Keratinocyte (primary cell): Measurements from ENCODE around the gene TLE6. TPM values are rescaled to one million over a fixed set of nuclear protein-coding genes. Genes with fewer than 3 reads are reported as not detected.

ENCODE experiments used
- DNase-seq: peaks from one replicate; pipeline ENCODE4 v3.0.0-alpha.2; 2011; ENCODE audit warnings: low read depth, missing footprints, low spot score
- FAIRE-seq: peaks from 2 replicates; lab custom pipeline; 2011; peaks lifted over from hg19 to GRCh38; lab: Jason Lieb, UNC
- H2AFZ ChIP-seq: 2 replicates; pipeline ENCODE4 v1.6.0; 2012; ENCODE audit warnings: low read length, control low read depth, inconsistent platforms; ENCODE audit not compliant: control insufficient read depth
- H3K27ac ChIP-seq: 2 replicates; pipeline ENCODE4 v1.5.1; 2011; ENCODE audit warnings: low read length; ENCODE audit not compliant: control insufficient read depth, insufficient read depth
- H3K27me3 ChIP-seq: 3 replicates; pipeline ENCODE4 v1.6.0; 2011; ENCODE audit warnings: low read length; ENCODE audit not compliant: control insufficient read depth, insufficient read depth; ENCODE audit errors: extremely low read depth
- H3K36me3 ChIP-seq, 2 experiments: 2 replicates in 1 of 2; 3 replicates in 1 of 2; pipeline ENCODE4 v1.5.1; 2011; ENCODE audit warnings: low read length in 2 of 2, mild to moderate bottlenecking in 1 of 2; ENCODE audit not compliant: control insufficient read depth in 2 of 2, insufficient read depth in 2 of 2; ENCODE audit errors: extremely low read depth in 1 of 2
- H3K4me1 ChIP-seq: 3 replicates; pipeline ENCODE4 v1.5.1; 2011; ENCODE audit warnings: low read length; ENCODE audit not compliant: control insufficient read depth, insufficient read depth; ENCODE audit errors: extremely low read depth
- H3K4me2 ChIP-seq: 3 replicates; pipeline ENCODE4 v1.6.0; 2011; ENCODE audit warnings: low read depth, low read length; ENCODE audit not compliant: control insufficient read depth, insufficient read depth; ENCODE audit errors: extremely low read depth
- H3K4me3 ChIP-seq, 3 experiments: fragments of 200-600 bp in 1 of 3; sonication (generic) in 1 of 3; 2 replicates in 2 of 3; 3 replicates in 1 of 3; pipeline ENCODE4 v1.5.1; 2011 to 2016; ENCODE audit warnings: low read length in 3 of 3, mild to moderate bottlenecking in 3 of 3, control low read depth in 2 of 3, inconsistent platforms in 1 of 3, low read depth in 1 of 3, mixed read lengths in 1 of 3, mixed run types in 1 of 3, moderate library complexity in 1 of 3; ENCODE audit not compliant: control insufficient read depth in 2 of 3, insufficient read depth in 2 of 3; ENCODE audit errors: extremely low read depth in 1 of 3
- H3K79me2 ChIP-seq: 2 replicates; pipeline ENCODE4 v1.6.0; 2012; ENCODE audit warnings: low read length; ENCODE audit not compliant: control insufficient read depth, insufficient read depth
- H3K9ac ChIP-seq: 3 replicates; pipeline ENCODE4 v1.6.0; 2011; ENCODE audit warnings: low read length; ENCODE audit not compliant: control insufficient read depth, insufficient read depth; ENCODE audit errors: extremely low read depth
- H3K9me1 ChIP-seq: 3 replicates; pipeline ENCODE4 v1.6.0; 2011; ENCODE audit warnings: low read length; ENCODE audit not compliant: control insufficient read depth, insufficient read depth; ENCODE audit errors: extremely low read depth
- H3K9me3 ChIP-seq: 2 replicates; pipeline ENCODE4 v1.5.1; 2012; ENCODE audit warnings: low read depth, low read length; ENCODE audit not compliant: control insufficient read depth
- H4K20me1 ChIP-seq: 3 replicates; pipeline ENCODE4 v1.6.0; 2011; ENCODE audit warnings: low read length; ENCODE audit not compliant: control insufficient read depth, insufficient read depth; ENCODE audit errors: extremely low read depth
- CTCF ChIP-seq, 3 experiments: IDR thresholded peaks in 1 of 3; conservative IDR thresholded peaks in 1 of 3; optimal IDR thresholded peaks in 1 of 3; 2 replicates in 2 of 3; 3 replicates in 1 of 3; pipeline versions ENCODE3 to v1.5.1; 2011; ENCODE audit warnings: low read length in 3 of 3, mild to moderate bottlenecking in 3 of 3, moderate library complexity in 2 of 3, control low read depth in 1 of 3, inconsistent platforms in 1 of 3; ENCODE audit not compliant: insufficient read depth in 2 of 3; ENCODE audit errors: extremely low read depth in 1 of 3
- EZH2 ChIP-seq: IDR thresholded peaks from one replicate; pipeline ENCODE4 v1.6.1; 2012; ENCODE audit warnings: inconsistent platforms, mild to moderate bottlenecking, low read length, moderate library complexity
- dilution Hi-C: fragments of 300-500 bp; cut with MboI; formaldehyde crosslinking; loops from one replicate; pipeline ENCODE4 v1.7.0; 2020; ENCODE audit warnings: low sequenced_read_pairs; ENCODE audit not compliant: extremely low pct_ligation_motif_present
- polyA plus RNA-seq, 5 experiments: library from polyadenylated mRNA; depleted of rRNA in 3 of 5; stranded (reverse) in 3 of 5; stranded (forward) in 1 of 5; unstranded in 1 of 5; fragments of >200 nt; gene quantifications; 1 replicate in 1 of 5; 2 replicates in 3 of 5; 3 replicates in 1 of 5; pipeline versions ENCODE4 v1.2.1 to v1.2.3, GENCODE V29; 2011 to 2012; ENCODE audit warnings: missing spikeins in 2 of 5, low read depth in 1 of 5, low replicate concordance in 1 of 5

TLE6 gene
- polyA plus RNA-seq, 1 donor (not counting 4 experiments of a cell fraction or from before 2014, with no cell fraction given): 1.2 TPM

DNA sequence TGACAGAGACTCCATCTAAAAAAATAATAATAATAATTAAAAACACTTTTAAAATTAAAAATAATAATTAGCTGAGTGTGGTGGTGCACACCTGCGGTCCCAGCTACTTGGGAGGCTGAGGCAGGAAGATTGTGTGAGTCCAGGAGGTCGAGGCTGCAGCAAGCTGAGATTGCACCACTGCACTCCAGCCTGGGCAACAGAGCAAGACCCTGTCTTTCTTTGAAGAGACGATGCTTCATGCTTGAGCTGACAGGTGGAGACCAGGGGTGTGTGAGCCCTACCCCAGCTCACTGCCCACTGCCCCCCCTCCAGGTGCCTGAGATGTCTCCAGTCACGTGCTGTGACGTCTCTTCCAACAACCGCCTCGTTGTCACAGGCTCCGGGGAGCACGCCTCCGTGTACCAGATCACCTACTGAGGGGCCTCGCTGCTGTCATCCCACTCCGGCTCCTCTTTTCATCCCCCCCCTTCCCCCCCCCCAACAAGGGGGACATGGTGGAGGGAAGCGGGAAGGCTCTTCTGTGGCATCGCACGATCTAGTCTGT, 17.3 kb downstream of the TLE6 start:
- dilution Hi-C loops: no loop called here
- Histone ChIP-seq H2AFZ (no peak overlapping the region), H3K4me2 (no peak overlapping the region), H3K9ac (no peak overlapping the region), H3K79me2 (no peaks in the 10 kb centered on the region), H4K20me1 (no peaks in the 10 kb centered on the region), H3K27ac (no peak overlapping the region), H3K27me3 (no peaks in the 10 kb centered on the region), H3K4me1 (no peaks in the 10 kb centered on the region), H3K9me3 (no peaks in the 10 kb centered on the region), H3K9me1 (no peaks in the 10 kb centered on the region), H3K4me3 (no peak overlapping the region), H3K36me3 (no peaks in the 10 kb centered on the region)
- no peak for TF ChIP-seq CTCF (optimal IDR thresholded peaks at IDR 0.05 in 1 of 3, IDR thresholded peaks at IDR 0.05 in 1 of 3, conservative IDR thresholded peaks at IDR 0.05 in 1 of 3; ENCODE audit: extremely low read depth in 1 of 3, insufficient read depth in 2 of 3, low read length in 3 of 3)
- TF ChIP-seq EZH2: no peak
- no peak for DNase-seq
- FAIRE-seq: no peak

DNA sequence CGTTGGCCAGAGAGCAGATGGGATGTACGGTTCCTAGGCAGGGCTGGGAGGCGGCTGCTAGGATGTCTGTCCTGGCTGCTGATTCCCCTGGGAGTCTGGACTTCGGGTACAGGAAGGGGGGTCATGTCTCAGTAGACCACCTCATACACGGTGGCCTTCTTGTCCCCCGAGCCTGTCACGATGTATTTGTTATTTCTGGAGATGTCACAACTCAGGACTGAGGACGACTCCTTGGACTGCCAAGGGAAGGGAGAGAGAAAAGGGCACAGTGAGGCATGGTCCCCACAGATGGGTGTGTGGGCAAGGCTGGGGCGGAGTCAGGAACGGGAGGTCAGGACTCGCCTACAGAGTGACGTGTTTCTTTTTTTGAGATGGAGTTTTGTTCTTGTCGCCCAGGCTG, 20.4 kb downstream of the TLE6 start:
- FAIRE-seq (no peak), DNase-seq (no peak)
- Histone ChIP-seq H3K27me3 (no peaks in the 10 kb centered on the region), H3K79me2 (no peaks in the 10 kb centered on the region), H3K9me3 (no peaks in the 10 kb centered on the region), H3K4me1 (no peaks in the 10 kb centered on the region), H3K27ac (no peak overlapping the region), H4K20me1 (no peaks in the 10 kb centered on the region), H3K9me1 (no peaks in the 10 kb centered on the region), H3K4me3 (no peak overlapping the region), H3K36me3 (no peaks in the 10 kb centered on the region), H3K9ac (no peak overlapping the region), H2AFZ (no peak overlapping the region), H3K4me2 (no peak overlapping the region)
- dilution Hi-C loops: no loop called here
- TF ChIP-seq EZH2 (no peak), CTCF (optimal IDR thresholded peaks at IDR 0.05 in 1 of 3, IDR thresholded peaks at IDR 0.05 in 1 of 3, conservative IDR thresholded peaks at IDR 0.05 in 1 of 3; ENCODE audit: extremely low read depth in 1 of 3, insufficient read depth in 2 of 3, low read length in 3 of 3) (no peak)
